Retina (tissue), 1 donor: ENCODE results near the gene VAV2.

Source experiments
- DNase-seq: peaks from one replicate; pipeline ENCODE4 v3.0.0-alpha.2; 2016

The VAV2 gene

GRCh38 chr9:133849110-133849670 is 142.9 kb downstream of the VAV2 start:
- no peak for DNase-seq

GRCh38 chr9:133848471-133849109 is 143.5 kb downstream of the VAV2 start:
- DNase-seq: peak; percentile 75

- DNase-seq: no peak
Measured at GRCh38 chr9:133846483-133847090, 145.5 kb downstream of the VAV2 start.

- DNase-seq: no peak
Measured at GRCh38 chr9:133845440-133845839, 146.7 kb downstream of the VAV2 start.

GRCh38 chr9:133844881-133845410 is 147.2 kb downstream of the VAV2 start:
- no peak for DNase-seq

GRCh38 chr9:133844398-133844784 is 147.7 kb downstream of the VAV2 start:
- DNase-seq: no peak

- no peak for DNase-seq
Measured at GRCh38 chr9:133843751-133844397, 148.2 kb downstream of the VAV2 start.

GRCh38 chr9:133843250-133843649 is 148.9 kb downstream of the VAV2 start:
- no peak for DNase-seq

GRCh38 chr9:133842721-133843227 is 149.3 kb downstream of the VAV2 start:
- no peak for DNase-seq

- no peak for DNase-seq
Measured at GRCh38 chr9:133842174-133842573, 149.9 kb downstream of the VAV2 start.

- no peak for DNase-seq
Measured at GRCh38 chr9:133841167-133841812, 150.8 kb downstream of the VAV2 start.

GRCh38 chr9:133839822-133840329 is 152.2 kb downstream of the VAV2 start:
- no peak for DNase-seq

- DNase-seq: no peak
Measured at GRCh38 chr9:133838859-133839507, 153.1 kb downstream of the VAV2 start.

- DNase-seq: no peak
Measured at GRCh38 chr9:133837627-133838597, 154.2 kb downstream of the VAV2 start.

GRCh38 chr9:133836818-133837217 is 155.3 kb downstream of the VAV2 start:
- DNase-seq: no peak

GRCh38 chr9:133836001-133836758 is 155.9 kb downstream of the VAV2 start:
- DNase-seq: no peak

- DNase-seq: peak; percentile 53
Measured at GRCh38 chr9:133835262-133835901, 156.7 kb downstream of the VAV2 start.

GRCh38 chr9:133834080-133834976 is 157.8 kb downstream of the VAV2 start:
- no peak for DNase-seq
